ENCODE data around the gene STAMBP.

DNA sequence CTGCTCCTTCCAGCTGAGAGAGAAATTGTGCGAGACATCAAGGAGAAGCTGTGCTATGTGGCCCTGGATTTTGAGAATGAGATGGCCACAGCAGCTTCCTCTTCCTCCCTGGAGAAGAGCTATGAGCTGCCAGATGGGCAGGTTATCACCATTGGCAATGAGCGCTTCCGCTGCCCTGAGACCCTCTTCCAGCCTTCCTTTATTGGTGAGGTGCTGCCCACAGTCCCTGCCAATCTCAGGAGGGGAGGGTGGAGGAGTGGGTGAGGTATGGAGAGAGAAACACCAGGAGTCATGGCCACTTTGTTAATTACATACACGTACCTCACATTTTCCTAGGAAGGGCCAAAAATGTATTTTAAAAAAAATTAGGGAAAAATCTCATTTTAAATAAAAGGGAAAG lies 85.9 kb downstream of the STAMBP start:
- TF ChIP-seq POLR2A (IDR thresholded peaks at IDR 0.05; ENCODE audit: low read depth, low read length) (no peak), TAF1 (IDR thresholded peaks at IDR 0.05; ENCODE audit: low read depth, low read length) (no peak)

Data from GM12891 (cell line).